ENCODE results near the gene CFAP299.
"Not testable (repeated sequence)": the region's sequence is repeated elsewhere in the genome, so short reads cannot be mapped to it uniquely, and the experiment has no call there.

Gene CFAP299

DNA sequence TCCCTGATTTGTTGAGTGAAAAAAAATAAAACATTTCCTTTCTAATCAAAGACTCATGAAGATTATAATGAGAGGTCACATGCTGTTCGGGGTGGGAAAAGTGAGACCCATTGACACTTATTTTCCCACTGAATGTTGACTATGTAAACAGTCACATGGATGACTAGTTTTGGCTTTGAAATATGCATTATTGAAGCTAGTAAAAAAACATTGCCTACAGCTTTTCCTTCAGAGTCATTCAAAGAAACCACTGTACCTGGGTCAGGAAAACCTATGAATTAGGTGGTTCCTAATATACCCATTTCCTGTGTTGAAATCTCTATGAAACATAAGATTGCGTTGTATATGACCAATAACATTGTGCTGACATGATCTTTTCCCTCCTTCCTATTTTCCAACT lies 251.2 kb downstream of the CFAP299 start:
- DNase-seq (ENCODE audit: low read depth in 3 of 3, low spot score in 1 of 3), result no peak

DNA sequence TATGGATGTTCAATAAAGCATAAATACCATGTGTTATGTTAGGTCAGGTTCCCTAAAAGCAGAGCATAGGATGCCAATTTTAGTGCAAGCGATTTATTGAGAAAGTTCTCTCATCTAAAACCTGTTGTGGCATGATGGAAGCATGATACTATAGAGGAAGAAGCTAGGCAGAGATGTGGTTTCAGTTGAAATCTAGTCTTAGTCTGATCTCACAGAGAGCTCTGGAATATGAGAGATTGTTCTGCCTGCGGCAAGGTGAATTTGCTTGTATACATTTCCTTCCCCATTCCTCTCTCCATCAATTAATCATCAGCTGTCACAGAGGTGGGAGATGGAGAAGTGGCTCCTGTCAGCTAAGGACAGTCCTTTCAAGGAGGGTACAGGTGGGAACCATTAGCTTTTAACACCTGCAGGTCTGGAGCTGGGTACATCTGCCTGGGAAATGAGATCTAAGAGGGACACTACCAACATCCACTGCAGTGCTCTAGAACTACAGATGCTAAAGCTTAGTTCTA lies 252.4 kb downstream of the CFAP299 start:
- DNase-seq (ENCODE audit: low read depth in 3 of 3, low spot score in 1 of 3), result no peak

DNA sequence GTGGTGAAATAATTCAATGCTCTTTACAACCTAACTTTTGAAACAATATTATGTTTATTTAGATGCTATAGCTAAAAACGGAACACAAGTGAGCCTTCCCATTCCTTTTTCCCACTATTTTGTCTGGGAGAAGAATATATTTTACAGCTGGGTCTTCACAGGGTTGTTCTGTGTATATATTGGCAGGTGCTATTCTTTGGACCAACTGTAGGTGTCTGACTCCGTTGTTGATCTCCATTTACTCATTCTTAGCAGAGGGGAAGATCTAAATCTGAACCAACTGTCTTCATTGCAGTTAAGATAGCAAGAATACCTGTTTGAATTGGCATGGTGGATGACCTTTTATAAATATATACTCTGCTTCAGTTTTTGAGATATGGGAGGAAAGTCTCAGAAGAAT lies 257.4 kb downstream of the CFAP299 start:
- DNase-seq (ENCODE audit: low read depth in 3 of 3, low spot score in 1 of 3), result no peak

DNA sequence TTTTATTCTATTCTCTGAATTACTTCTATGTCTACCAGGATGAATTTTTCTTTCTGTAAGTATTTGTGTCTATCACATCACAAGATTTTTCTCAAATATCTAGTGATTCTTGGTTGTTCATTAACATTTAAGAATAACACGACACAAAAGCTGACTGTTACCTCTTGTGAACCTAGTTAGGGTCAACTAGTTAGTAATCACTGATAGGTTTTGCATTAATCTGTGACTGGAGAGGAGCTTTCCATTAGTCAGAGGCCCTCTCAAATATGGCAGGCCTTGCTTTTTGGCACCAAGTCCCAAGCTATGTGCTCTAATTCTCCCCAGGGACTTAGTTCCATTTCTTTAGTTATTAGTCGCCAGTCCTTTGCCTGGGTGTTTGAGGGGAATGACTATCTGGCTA lies 259.2 kb downstream of the CFAP299 start:
- DNase-seq (ENCODE audit: low read depth in 3 of 3, low spot score in 1 of 3), result no peak

DNA sequence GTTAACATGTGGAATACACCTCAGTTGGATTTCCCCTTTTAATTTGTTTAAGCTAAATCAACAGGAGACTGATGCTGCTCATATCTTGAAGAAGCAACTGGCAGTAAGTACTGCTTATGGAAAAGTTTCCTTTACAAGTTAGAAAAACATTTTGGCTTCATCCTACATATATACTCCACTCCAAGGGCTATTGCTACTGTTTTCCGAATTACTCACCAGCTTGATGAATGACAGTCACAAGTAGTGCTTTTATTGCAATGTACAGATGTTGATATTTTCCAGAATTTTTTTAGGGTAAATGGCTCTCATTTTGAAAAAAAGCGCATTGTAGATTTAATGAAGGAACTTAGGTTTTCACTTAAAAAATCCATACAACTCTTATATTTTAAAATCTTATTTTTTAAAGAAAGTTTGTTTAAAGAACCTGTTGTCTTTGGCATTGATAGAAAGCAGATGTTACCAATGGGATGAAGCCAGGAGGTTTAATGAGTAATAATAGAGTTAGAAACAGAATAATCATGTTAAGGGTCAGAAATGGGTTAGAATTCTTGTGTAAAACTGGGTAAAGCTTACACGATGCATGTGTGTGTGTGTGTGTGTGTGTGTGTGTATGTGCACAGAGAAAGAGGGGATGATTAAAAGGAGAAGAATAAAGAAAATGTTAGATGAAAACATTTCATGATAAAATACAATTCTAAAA lies 272.9 kb downstream of the CFAP299 start:
- DNase-seq (ENCODE audit: low read depth in 3 of 3, low spot score in 1 of 3), result no peak

DNA sequence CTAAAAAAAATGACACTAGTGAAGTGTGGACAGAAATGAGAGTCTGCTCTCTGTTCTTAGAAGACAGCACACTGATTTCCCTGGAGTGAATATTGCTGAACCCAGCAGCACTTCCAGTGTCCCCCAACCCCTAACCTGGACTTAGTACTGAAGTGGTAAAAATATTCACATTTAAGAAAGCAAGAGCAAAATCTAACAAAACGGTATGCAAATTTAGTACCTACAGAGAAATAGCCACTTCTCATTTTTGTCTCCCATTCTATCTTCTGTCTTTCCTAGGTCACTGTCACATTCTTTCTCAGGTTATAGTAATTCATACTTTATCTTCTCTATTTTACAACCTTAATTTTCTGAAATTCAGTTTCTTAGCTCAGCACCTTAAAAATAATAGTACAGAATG lies 274.7 kb downstream of the CFAP299 start:
- DNase-seq (ENCODE audit: low read depth in 3 of 3, low spot score in 1 of 3), result no peak

DNA sequence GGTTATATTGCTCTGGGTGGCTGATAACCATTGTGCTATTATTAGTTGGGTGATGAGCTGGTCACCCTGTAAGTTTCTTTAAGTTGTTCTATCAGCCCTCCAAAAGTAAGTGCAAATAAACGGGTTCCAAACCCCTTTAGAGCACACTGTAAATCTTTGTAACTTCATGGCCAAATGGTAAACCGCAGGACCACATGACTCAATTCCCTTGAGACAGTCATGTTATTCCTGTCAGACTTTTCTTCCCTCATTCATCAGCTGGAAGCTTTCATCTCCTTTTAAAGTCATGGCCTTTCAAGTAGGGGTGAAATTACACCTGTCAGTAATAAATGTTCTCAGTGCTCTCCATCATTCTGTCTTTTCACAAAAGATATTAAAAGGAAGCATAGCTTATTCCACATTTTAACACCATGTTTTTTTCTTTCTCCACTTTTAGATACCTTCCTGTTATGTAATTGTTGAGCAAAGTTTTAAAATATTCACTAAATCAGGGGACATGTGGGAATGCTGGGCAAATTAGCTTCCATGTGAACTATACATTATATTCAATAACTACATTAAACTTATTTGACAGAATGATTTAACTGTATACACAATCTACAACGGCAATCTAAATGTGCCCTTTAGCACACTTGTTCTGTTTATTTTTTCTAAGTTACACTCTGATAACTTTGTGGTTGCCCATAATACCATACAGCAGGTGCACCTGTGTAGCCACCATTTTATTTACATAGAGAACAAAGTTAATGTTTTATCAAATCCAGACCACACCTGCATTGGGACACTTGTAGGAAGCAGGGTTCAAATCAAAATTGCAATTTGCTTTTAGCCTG lies 275.5 kb downstream of the CFAP299 start:
- no peak for DNase-seq (ENCODE audit: low read depth in 3 of 3, low spot score in 1 of 3)

DNA sequence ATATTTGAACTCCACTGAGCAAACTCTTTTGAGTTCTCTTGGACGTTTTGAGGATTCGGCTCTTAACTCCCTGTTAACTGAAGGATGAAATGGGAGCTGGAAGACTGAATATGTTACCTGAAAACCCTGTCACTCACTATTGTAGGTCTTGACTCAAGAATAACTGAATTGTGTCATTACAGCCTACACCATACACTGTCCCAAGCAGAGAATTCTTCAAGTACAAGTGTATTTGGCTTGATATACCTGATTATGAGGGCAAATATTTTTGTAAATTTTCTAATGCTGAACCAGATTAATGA lies 276.1 kb downstream of the CFAP299 start:
- no peak for DNase-seq (ENCODE audit: low read depth in 3 of 3, low spot score in 1 of 3)

DNA sequence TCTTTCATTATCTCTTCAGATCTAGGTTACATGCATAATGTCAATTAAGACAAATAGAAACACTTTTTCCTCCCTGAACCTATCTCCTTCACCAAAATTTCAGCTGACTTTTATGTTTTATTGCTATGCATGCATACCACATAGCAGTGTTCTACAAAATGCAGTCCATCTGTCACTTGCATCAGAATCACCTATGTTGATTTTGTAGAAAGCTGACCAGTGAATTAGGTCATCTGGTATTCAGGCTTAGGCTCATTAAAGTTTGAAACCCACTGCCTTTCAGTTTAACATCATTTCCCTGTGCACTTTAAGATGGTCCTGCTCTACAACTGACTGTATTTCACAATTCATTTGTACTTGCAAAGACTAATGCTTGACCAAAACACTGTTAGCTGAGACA lies 277.9 kb downstream of the CFAP299 start:
- no peak for DNase-seq (ENCODE audit: low read depth in 3 of 3, low spot score in 1 of 3)

DNA sequence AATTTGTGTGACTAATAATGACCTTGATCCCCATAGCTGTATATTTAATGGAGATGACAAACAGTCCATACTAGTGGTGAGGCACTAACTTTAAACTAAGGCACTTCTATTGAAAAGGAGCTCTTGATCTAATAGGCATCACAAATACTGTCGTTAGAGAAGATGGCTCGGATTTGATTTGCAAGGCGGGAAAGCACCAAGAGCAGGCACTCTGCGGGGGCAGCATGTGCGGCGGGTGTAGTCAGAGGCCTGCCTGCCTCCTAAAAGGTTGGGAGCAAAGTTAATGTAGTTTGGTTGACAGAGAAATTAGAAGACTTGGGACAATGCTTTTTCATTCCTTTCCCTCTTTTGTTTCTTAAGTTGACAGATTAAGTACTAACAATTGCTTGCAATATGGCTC lies 278.8 kb downstream of the CFAP299 start:
- DNase-seq (ENCODE audit: low read depth in 3 of 3, low spot score in 1 of 3), result no peak

DNA sequence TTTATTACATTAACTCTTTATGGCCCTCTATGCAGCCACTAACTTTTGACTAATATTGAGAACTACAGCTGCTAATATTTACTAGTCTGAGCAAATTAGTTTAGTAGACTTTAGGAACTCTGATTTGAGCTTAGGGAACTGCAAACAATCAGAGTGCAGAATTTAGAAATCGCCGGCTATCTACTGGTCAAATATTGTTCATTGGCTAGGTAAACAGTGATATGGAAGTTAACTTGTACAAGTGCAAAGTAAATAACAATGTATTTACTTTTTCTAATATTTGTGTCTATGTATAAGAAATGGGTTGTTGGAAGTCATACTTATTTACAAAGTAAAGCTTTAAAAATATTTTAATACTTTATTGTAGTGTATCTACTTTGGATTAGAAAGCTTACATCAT lies 279.6 kb downstream of the CFAP299 start:
- DNase-seq (ENCODE audit: low read depth in 3 of 3, low spot score in 1 of 3), result no peak

DNA sequence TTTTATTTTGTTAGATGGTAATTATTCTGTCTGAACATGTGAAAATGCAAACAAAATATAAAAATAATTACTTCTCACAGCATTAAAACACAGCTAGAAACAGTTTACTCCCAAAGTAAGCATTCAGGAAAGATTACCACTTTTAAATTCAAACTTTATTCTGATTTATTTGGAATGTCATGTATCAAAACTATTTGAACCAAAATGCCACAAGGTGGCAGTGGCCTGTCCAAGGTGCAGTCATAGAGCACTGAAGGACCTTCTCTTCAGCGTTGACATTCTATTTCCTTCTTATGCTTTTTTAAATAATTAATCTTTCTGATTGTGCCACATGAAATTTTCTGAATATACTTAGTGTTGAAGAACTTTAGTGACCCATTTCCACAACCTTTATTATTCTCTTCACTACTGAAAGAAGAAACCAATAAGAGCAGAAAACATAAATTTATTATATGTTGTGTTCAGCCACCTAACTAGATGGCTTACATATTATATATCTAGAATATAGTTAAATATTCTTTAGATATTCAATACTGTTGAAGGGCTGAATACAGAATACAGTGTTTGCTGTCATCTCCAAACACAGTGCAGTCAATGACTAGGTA lies 283.6 kb downstream of the CFAP299 start:
- no peak for DNase-seq (ENCODE audit: low read depth in 3 of 3, low spot score in 1 of 3)

DNA sequence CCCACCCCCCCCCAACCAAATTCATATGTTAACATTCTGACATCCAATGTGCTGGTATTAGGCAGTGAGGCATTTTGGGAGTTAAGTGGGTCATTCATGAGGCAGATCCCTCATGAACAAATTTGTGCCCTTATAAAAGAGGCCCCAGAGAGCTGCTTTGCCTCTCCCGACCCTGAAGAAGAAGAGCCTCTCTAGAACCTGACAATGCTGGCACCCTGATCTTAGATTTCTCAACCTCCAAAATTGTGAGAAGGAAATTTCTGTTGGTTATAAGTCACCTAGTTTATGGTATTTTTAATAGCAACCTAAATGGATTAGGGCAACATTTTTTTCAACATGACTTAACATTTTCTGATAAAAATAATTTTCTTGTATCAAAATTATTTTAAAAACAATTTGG lies 296.3 kb downstream of the CFAP299 start:
- DNase-seq (ENCODE audit: low read depth in 3 of 3, low spot score in 1 of 3), result no peak

DNA sequence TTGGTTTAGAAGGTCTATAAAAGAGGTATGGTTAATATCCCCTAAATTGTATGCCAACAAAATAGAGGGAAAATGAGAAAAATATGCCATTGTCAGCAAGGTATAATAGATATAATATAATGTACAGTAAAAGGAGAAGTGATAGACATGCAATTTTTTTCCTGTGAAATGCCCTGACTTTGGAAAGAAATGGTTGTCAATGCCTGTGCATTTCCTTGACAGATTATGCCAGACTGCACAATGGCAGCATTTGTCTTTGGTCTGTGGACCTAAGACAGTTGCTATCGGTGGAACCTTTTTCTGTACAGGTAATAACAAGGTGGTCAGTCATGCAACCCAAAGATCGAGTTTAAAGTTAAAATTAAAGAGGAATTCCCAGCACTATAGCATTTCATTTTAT lies 301.7 kb downstream of the CFAP299 start:
- DNase-seq (ENCODE audit: low read depth in 3 of 3, low spot score in 1 of 3), result no peak

DNA sequence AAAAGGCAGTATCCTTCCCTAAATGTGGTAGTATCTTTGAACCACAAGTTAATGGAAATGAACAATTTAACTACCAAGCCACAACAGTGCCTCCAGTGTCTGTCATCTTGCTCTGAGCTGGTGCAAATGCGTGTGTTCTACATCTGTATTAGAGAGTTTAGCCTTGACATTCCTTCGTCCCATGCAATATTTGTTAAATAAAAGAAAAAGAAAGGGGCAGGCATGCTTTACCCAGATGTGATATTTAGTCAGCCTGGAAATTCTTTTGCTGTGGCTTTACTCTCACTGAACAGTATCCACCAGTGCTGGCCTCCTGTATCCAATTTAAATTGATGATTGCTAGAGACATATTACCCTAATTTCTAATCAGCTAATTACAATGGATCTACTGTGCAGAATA lies 310.5 kb downstream of the CFAP299 start:
- no peak for DNase-seq (ENCODE audit: low read depth in 3 of 3, low spot score in 1 of 3)

DNA sequence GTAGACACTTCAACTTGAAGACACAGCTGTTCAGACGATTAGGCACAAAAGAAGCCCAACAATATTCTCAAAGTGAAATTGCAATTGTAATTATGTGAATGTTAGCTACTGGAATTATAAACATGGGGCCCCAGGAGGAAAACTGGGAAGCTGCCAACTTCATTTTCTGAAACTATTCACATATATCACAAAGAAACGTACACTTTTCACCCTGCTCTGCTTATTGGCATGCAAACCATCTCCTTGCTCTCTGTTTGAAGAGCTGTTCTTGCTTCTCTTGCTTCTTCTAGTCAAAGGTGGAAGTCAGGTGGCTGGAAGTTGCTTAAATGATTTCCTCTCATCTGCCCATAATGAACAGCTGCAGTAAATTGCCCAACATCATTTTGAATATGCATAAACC lies 320.1 kb downstream of the CFAP299 start:
- no peak for DNase-seq (ENCODE audit: low read depth in 3 of 3, low spot score in 1 of 3)

DNA sequence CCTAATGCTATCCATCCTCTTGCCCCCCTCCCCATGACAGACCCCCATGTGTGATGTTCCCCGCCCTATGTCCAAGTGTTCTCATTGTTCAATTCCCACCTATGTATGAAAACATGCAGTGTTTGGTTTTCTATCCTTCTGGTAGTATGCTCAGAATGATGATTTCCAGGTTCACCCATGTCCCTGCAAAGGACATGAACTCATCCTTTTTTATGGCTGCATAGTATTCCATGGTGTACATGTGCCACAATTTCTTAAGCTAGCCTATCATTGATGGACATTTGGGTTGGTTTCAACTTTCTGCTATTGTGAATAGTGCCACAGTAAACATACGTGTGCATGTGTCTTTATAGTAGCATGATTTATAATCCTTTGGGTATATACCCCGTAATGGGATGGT lies 334.6 kb downstream of the CFAP299 start:
- DNase-seq (ENCODE audit: low read depth in 3 of 3, low spot score in 1 of 3), result not testable (repeated sequence)

DNA sequence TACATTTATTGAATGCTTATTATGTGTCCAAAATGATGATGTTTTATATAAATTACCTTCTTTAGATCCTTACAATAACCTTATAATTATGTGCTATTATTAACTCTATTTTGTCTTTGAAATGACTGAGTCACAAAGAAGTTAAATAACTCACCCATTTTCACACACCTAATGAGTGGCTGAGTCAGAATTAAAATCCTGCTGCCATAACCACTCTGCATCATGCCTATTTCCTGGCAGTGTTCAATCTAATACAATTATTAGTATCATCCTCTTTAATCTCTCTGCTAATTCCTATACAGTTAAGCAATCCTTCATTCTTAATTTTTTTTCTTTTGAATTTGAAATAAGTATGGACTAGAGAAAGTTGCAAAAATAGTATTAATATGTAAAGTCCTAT lies 342.9 kb downstream of the CFAP299 start:
- DNase-seq (ENCODE audit: low read depth in 3 of 3, low spot score in 1 of 3), result no peak

DNA sequence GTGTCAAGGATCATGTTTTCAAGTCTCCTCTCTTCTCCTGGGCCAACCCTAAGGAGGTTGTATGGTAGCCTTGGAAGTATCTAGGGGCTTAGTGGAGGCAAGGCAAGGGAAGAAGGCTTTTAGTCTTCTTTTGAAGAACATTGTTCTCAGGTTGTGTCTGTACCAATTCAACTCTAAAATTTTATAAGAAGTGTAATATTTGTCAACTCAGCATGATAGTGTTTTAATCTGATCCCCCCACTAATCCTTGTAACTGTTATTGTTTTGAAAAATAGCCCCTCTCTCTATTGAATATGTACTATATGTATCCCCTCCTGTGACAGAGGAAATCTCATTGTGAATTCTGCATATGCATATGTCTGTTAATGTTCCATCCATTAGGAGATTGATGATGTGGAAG lies 345.4 kb downstream of the CFAP299 start:
- DNase-seq (ENCODE audit: low read depth in 3 of 3, low spot score in 1 of 3), result no peak

DNA sequence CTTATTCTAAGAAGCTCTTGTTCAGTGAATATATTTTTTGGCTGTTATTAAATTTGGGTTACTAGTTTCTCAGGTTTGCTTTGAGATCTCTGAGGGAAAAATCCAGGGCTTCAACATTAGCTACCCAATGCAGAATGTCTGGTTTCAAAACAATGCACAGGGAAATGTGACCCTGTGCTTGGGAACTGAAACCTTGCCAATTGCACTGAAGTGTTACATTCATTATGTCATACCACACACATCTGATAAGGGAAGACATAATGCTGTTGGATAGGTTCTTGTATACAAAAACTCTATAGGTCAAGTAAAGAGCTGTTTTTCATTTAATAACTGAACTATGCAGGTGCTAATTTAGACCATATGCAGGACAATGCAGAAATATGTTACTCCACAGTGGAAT lies 349.7 kb downstream of the CFAP299 start:
- DNase-seq (ENCODE audit: low read depth in 3 of 3, low spot score in 1 of 3), result no peak

DNA sequence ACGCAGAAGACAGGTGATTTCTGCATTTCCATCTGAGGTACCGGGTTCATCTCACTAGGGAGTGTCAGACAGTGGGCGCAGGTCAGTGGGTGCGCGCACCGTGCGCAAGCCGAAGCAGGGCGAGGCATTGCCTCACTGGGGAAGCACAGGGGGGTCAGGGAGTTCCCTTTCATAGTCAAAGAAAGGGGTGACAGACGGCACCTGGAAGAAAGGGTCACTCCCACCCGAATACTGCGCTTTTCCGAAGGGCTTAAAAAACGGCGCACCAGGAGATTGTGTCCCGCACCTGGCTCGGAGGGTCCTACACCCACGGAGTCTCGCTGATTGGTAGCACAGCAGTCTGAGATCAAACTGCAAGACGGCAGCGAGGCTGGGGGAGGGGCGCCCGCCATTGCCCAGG lies 352.2 kb downstream of the CFAP299 start:
- not testable (repeated sequence) for DNase-seq (ENCODE audit: low read depth in 3 of 3, low spot score in 1 of 3)

DNA sequence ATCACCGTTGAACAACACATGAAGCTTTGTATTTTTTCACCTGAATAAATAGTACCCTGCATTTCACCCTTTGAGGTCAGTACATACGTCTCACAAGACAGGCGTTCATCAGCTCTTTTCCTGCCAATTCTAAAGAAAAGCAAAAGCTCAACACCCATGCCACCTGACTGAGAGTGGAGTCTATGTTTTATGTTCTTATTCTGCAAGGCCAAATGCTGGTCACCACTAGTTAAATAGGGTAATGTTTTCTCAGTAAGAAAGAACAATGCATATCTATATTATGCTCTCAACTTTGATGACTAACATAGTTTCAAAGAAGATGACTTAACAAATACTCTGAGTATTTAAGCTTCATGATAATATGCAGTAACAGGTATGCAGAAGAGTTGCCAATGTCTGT lies 358.6 kb downstream of the CFAP299 start:
- DNase-seq (ENCODE audit: low read depth in 3 of 3, low spot score in 1 of 3), result no peak
